GM23248 (cell line): ENCODE results near the gene KRT14. TPM values are rescaled to one million over a fixed set of nuclear protein-coding genes. Genes with fewer than 3 reads are reported as not detected.

Source experiments
- DNase-seq: peaks from one replicate; pipeline ENCODE4 v3.0.0-alpha.2; 2015
- H2AFZ ChIP-seq: fragments of 200-600 bp; sonication (generic); 2 replicates; pipeline ENCODE4 v1.6.1; 2016; ENCODE audit warnings: antibody characterized with exemption
- H3F3A ChIP-seq: fragments of 200-600 bp; sonication (generic); 2 replicates; pipeline ENCODE4 v1.6.1; 2016; ENCODE audit warnings: mild to moderate bottlenecking, antibody characterized with exemption, mixed run types; ENCODE audit not compliant: insufficient read depth
- H3K27ac ChIP-seq: fragments of 200-600 bp; sonication (generic); 2 replicates; pipeline ENCODE4 v1.5.1; 2016; ENCODE audit warnings: mild to moderate bottlenecking
- H3K27me3 ChIP-seq: fragments of 200-600 bp; sonication (generic); replicated peaks from 2 replicates; pipeline ENCODE4 v1.6.1; 2016; ENCODE audit warnings: mild to moderate bottlenecking; ENCODE audit not compliant: insufficient read depth
- H3K36me3 ChIP-seq: fragments of 200-600 bp; sonication (generic); 2 replicates; pipeline ENCODE4 v1.6.1; 2016; ENCODE audit warnings: low read depth, mild to moderate bottlenecking
- H3K4me1 ChIP-seq: fragments of 200-600 bp; sonication (generic); 2 replicates; pipeline ENCODE4 v1.6.1; 2016; ENCODE audit warnings: mild to moderate bottlenecking; ENCODE audit not compliant: insufficient read depth
- H3K4me2 ChIP-seq: fragments of 200-600 bp; sonication (generic); one replicate; pipeline ENCODE4 v1.6.1; 2016; ENCODE audit warnings: mild to moderate bottlenecking; ENCODE audit not compliant: unreplicated experiment
- H3K4me3 ChIP-seq: fragments of 200-600 bp; sonication (generic); 2 replicates; pipeline ENCODE4 v1.5.1; 2016; ENCODE audit warnings: mild to moderate bottlenecking
- H3K79me2 ChIP-seq: fragments of 200-600 bp; sonication (generic); 2 replicates; pipeline ENCODE4 v1.6.1; 2016; ENCODE audit warnings: mild to moderate bottlenecking; ENCODE audit not compliant: insufficient read depth
- H3K9ac ChIP-seq: fragments of 200-600 bp; sonication (generic); 2 replicates; pipeline ENCODE4 v1.6.1; 2016; ENCODE audit warnings: mild to moderate bottlenecking
- H3K9me2 ChIP-seq: fragments of 200-600 bp; sonication (generic); 2 replicates; pipeline ENCODE4 v1.6.1; 2016; ENCODE audit warnings: mixed run types, mild to moderate bottlenecking, moderate library complexity; ENCODE audit not compliant: insufficient read depth
- H3K9me3 ChIP-seq: fragments of 200-600 bp; sonication (generic); one replicate; pipeline ENCODE4 v1.6.1; 2017; ENCODE audit warnings: low read depth
- H4K20me1 ChIP-seq: fragments of 200-600 bp; sonication (generic); 2 replicates; pipeline ENCODE4 v1.6.0; 2016; ENCODE audit not compliant: insufficient read depth
- EZH2 ChIP-seq: fragments of 200-600 bp; sonication (generic); IDR thresholded peaks from 2 replicates; pipeline ENCODE4 v1.6.1; 2018; ENCODE audit warnings: antibody characterized with exemption, mild to moderate bottlenecking; ENCODE audit not compliant: insufficient read depth, poor library complexity, severe bottlenecking
- EZH2phosphoT487 ChIP-seq: fragments of 200-600 bp; sonication (generic); IDR thresholded peaks from 2 replicates; pipeline ENCODE4 v1.6.1; 2018; ENCODE audit warnings: antibody characterized with exemption, moderate library complexity, mild to moderate bottlenecking, low read depth; ENCODE audit not compliant: insufficient read depth
- WGBS, 2 experiments: methylation state at CpG; one replicate each; pipeline ENCODE4 v1.1.6; 2015 to 2017; ENCODE audit warnings: low lambda C conversion rate in 2 of 2, low coverage in 1 of 2; ENCODE audit errors: missing lambda C conversion rate in 2 of 2; 5-methylcytosine and 5-hydroxymethylcytosine counted together
- in situ Hi-C: fragments of 300-500 bp; cut with MboI; formaldehyde crosslinking; loops from 2 replicates; pipeline ENCODE4 v1.15.0; 2020
- polyA plus RNA-seq: library from polyadenylated mRNA; unstranded; fragments of >200 nt; fragmentation: Nextera tagmentation; extraction: Ambion mirVana; gene quantifications from 2 replicates; pipeline ENCODE4 v1.2.1, GENCODE V29; 2016
- total RNA-seq: library from RNA; depleted of rRNA; stranded (reverse); fragments of >200 nt; shearing (Covaris generic); gene quantifications from 2 replicates; pipeline ENCODE4 v1.2.3, GENCODE V29; 2014

Gene KRT14
- total and polyA plus RNA-seq, 2 experiments from 2014 or later = 0.93 TPM; not detected in 1

DNA sequence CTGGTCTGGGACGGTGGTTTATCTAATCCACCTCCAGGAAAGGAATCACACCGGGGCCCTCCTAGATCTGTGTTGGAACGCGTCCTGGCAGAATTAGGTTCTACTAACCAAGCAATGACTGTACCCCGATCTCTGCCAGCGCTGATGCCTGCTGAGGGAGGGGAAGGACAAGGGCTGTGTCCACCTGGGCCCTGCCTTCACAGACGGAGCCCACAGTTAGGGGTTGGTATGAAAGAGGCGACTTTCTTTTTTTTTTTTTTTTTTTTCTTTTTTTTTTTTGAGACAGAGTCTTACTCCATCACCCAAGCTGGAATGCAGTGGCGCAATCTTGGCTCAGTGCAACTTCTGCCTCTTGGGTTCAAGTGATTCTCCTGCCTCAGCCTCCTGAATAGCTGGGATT, 48.7 kb downstream of the KRT14 start:
- H3K79me2 ChIP-seq = no peaks in the 10 kb centered on the region
- H3K9me2 ChIP-seq = no peaks in the 10 kb centered on the region
- H3F3A ChIP-seq = no peaks in the 10 kb centered on the region
- H3K4me1 ChIP-seq = peaks cover 11% of the 10 kb centered on the region; the same call in 1 of the 2 replicates
- no peaks in the 10 kb centered on the region for H3K9me3 ChIP-seq
- 90 to 96% methylated on average over 9 of the region's 9 CpGs for WGBS, 2 experiments
- no peak for DNase-seq
- H3K4me3 ChIP-seq = no peak overlapping the region
- H2AFZ ChIP-seq = no peak overlapping the region
- no peak overlapping the region for H3K9ac ChIP-seq
- H4K20me1 ChIP-seq = no peaks in the 10 kb centered on the region
- TF ChIP-seq EZH2 (no peak), EZH2phosphoT487 (no peak)
- no peaks in the 10 kb centered on the region for H3K36me3 ChIP-seq
- H3K4me2 ChIP-seq = no peak overlapping the region
- H3K27ac ChIP-seq = no peak overlapping the region
- no peaks in the 10 kb centered on the region for H3K27me3 ChIP-seq
- in situ Hi-C loops = no loop called here

DNA sequence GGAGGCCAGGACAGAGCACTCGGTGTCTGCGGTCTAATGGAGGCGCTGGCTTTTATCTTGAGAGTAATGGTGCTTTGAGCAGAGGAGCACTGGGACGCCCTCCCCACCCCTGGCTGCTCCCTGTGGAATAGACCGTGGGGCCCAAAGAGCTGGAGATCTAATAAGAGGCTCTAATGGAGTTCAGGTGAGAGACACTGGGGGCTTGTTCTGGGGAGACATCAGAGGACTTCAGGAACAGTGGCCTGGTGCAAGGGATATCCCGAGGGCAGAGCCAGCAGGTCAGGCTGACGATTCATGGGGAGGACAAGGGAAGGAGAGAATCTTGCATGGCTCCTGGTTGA, 49.1 kb downstream of the KRT14 start:
- H3K4me3 ChIP-seq = no peak overlapping the region
- TF ChIP-seq EZH2 (no peak), EZH2phosphoT487 (no peak)
- in situ Hi-C loops = no loop called here
- no peaks in the 10 kb centered on the region for H3K9me2 ChIP-seq
- H3K36me3 ChIP-seq = no peaks in the 10 kb centered on the region
- no peak for DNase-seq
- H3K27me3 ChIP-seq = no peaks in the 10 kb centered on the region
- no peak overlapping the region for H3K9ac ChIP-seq
- no peak overlapping the region for H3K4me2 ChIP-seq
- H2AFZ ChIP-seq = no peak overlapping the region
- H3K4me1 ChIP-seq = peaks cover 11% of the 10 kb centered on the region; the same call in 1 of the 2 replicates
- no peaks in the 10 kb centered on the region for H3K79me2 ChIP-seq
- H3K27ac ChIP-seq = no peak overlapping the region
- no peaks in the 10 kb centered on the region for H3F3A ChIP-seq
- WGBS, 2 experiments = 88% methylated on average over 7 of the region's 7 CpGs
- H4K20me1 ChIP-seq = no peaks in the 10 kb centered on the region
- H3K9me3 ChIP-seq = no peaks in the 10 kb centered on the region

DNA sequence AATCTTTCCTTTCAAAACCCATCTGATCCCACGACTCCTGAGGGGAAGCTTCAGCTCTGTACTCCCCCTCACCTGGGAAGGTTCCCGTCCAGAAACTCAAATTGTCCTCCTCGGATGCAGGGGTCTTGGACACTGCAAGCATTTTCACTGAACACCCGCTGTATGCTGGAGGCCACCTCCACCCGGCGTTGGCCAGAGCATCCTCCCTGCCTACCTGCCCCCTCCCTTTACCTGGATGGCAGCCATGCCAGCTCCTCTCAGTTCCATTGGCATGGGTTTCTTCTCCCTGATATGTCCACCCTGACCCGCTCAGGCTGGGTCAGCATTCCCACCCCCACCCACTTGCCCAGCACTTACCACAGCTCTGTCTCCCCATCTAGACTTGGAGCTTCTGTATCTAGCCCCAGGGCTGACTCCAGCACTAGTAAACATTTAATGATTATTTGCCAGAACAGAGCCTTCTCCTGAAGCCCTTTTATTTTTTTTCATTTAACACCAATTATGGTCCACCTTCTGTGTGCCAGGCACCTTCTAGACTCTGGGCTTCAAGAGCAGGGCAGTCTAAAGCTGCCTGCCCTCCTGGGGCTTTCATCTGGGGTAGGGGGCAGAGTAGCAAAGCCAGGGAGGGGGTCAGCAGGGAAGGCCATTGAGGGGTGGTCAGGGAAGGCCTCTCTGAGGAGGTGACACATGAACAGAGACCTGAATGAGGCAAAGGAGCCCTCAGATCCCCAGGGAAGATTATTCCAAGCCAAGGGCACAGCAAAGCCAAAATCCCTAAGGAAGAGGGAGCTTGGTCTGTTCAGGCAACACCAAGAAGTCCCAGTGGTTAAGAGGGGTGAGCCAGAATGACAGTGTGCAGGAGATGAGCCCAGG, 49.7 kb downstream of the KRT14 start:
- H3K9me2 ChIP-seq = no peaks in the 10 kb centered on the region
- in situ Hi-C loops = no loop called here
- no peaks in the 10 kb centered on the region for H3K9me3 ChIP-seq
- H4K20me1 ChIP-seq = no peaks in the 10 kb centered on the region
- H2AFZ ChIP-seq = no peak overlapping the region
- H3K4me2 ChIP-seq = no peak overlapping the region
- TF ChIP-seq EZH2 (no peak), EZH2phosphoT487 (no peak)
- H3F3A ChIP-seq = no peaks in the 10 kb centered on the region
- no peak for DNase-seq
- no peaks in the 10 kb centered on the region for H3K79me2 ChIP-seq
- no peak overlapping the region for H3K9ac ChIP-seq
- H3K4me3 ChIP-seq = no peak overlapping the region
- no peaks in the 10 kb centered on the region for H3K36me3 ChIP-seq
- H3K27me3 ChIP-seq = no peaks in the 10 kb centered on the region
- WGBS, 2 experiments = 84 to 88% methylated on average over 6 to 7 of the region's 7 CpGs
- H3K4me1 ChIP-seq = peaks cover 11% of the 10 kb centered on the region; the same call in 1 of the 2 replicates
- no peak overlapping the region for H3K27ac ChIP-seq

DNA sequence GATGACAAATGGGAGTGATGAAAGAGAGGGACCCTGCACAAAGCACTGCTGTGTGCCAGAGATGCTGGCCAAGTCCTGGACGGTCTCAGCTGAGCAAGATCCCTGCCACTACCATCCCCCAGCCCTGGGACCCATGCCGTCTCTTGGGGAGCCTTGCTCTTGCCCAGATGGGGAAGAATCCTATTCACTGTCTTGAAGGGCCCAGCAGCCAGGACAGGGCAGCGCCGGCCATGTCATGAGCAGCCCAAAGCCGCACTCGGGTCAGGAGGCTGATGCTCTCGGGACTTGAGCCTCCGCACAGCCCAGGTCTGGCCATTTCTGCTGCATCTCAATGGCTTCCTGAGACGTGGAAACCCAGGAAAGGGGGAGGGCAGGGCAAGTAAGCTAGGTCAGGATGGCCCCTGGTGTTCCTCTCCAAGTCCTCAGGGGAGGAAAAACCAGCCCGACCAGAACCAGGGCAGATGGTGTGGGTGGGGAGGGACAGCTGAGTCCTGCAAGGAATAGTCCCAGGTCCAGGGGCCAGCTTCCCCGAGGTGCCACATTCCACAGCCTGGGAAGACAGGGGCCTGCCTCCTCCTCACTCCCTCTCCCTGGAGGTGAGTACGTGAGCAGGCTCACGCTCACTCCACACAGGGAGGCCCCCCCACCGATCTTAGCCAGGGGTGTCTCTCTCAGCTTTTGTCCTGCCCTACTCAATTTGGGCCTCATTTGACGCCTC, 50.8 kb downstream of the KRT14 start:
- Histone ChIP-seq H3K4me1 (peaks cover 14% of the 10 kb centered on the region; the same call in 1 of the 2 replicates), H3K4me3 (no peak overlapping the region), H4K20me1 (no peaks in the 10 kb centered on the region), H3F3A (no peaks in the 10 kb centered on the region), H3K9ac (no peak overlapping the region), H3K79me2 (no peaks in the 10 kb centered on the region), H2AFZ (no peak overlapping the region), H3K36me3 (no peaks in the 10 kb centered on the region), H3K9me2 (no peaks in the 10 kb centered on the region), H3K9me3 (no peaks in the 10 kb centered on the region), H3K27me3 (no peaks in the 10 kb centered on the region), H3K27ac (no peak overlapping the region), H3K4me2 (no peak overlapping the region)
- in situ Hi-C loops = no loop called here
- TF ChIP-seq EZH2 = no peak
- no peak for TF ChIP-seq EZH2phosphoT487
- WGBS, 2 experiments = 66 to 73% methylated on average over 11 to 15 of the region's 15 CpGs
- no peak for DNase-seq
